Transverse colon (tissue), 4 donors: Measurements from ENCODE around the gene RTF1. TPM values are rescaled to one million over a fixed set of nuclear protein-coding genes. Genes with fewer than 3 reads are reported as not detected.
"Not testable (repeated sequence)": the region's sequence is repeated elsewhere in the genome, so short reads cannot be mapped to it uniquely, and the experiment has no call there.

Experiments used
- DNase-seq: peaks from one replicate; pipeline ENCODE4 v3.0.0-alpha.2; 2019
- H3K27ac ChIP-seq, 4 donors: fragments of 200-600 bp; sonication (generic); 2 replicates each; pipeline ENCODE4 v1.5.1; 2016 to 2018; ENCODE audit warnings: inconsistent platforms in 4 of 4
- H3K27me3 ChIP-seq: fragments of 200-600 bp; sonication (generic); 2 replicates; pipeline ENCODE4 v1.5.1; 2017; ENCODE audit warnings: inconsistent platforms
- H3K36me3 ChIP-seq, 4 donors: fragments of 200-600 bp; sonication (generic); 2 replicates each; pipeline ENCODE4 v1.5.1; 2017 to 2019; ENCODE audit warnings: inconsistent platforms in 4 of 4
- H3K4me1 ChIP-seq, 4 donors: fragments of 200-600 bp; sonication (generic); 2 replicates each; pipeline ENCODE4 v1.5.1; 2017 to 2020; ENCODE audit warnings: inconsistent platforms in 4 of 4
- H3K4me3 ChIP-seq, 4 donors: fragments of 200-600 bp; sonication (generic); 1 replicate in 1 of 4; 2 replicates in 3 of 4; pipeline versions ENCODE4 v1.5.1 to v1.6.1; 2017 to 2019; ENCODE audit warnings: inconsistent platforms in 4 of 4
- H3K9me3 ChIP-seq, 2 donors: fragments of 200-600 bp; sonication (generic); 2 replicates each; pipeline ENCODE4 v1.5.1; 2017 to 2019; ENCODE audit warnings: inconsistent platforms in 2 of 2
- CTCF ChIP-seq, 5 experiments: fragments of 200-600 bp in 3 of 5; fragments of 450-650 bp in 2 of 5; sonication (generic) in 3 of 5; IDR thresholded peaks; 1 replicate in 2 of 5; 2 replicates in 3 of 5; pipeline ENCODE4 v1.5.1; 2016 to 2017; ENCODE audit warnings: antibody characterized with exemption in 5 of 5, inconsistent platforms in 3 of 5, mild to moderate bottlenecking in 2 of 5, moderate library complexity in 1 of 5
- EP300 ChIP-seq: sonication (generic); formaldehyde crosslinking; IDR thresholded peaks from one replicate; pipeline ENCODE4 v1.6.1; 2017; ENCODE audit warnings: antibody characterized with exemption, low read depth
- POLR2A ChIP-seq: fragments of 450-650 bp; IDR thresholded peaks from one replicate; pipeline ENCODE4 v1.6.1; 2016; ENCODE audit warnings: antibody characterized with exemption, mild to moderate bottlenecking, moderate library complexity
- POLR2AphosphoS5 ChIP-seq, 3 donors: sonication (generic); formaldehyde crosslinking; IDR thresholded peaks; one replicate each; pipeline ENCODE4 v1.6.1; 2016; ENCODE audit warnings: antibody characterized with exemption in 3 of 3
- WGBS, 2 donors: methylation state at CpG; one replicate each; pipeline ENCODE4 v1.1.5; 2018; ENCODE audit warnings: low coverage in 1 of 2; 5-methylcytosine and 5-hydroxymethylcytosine counted together
- in situ Hi-C, 4 donors: fragments of 200-750 bp; cut with MboI; loops; one replicate each; pipeline versions ENCODE4 v1.15.0 to v1.15.1; 2017; ENCODE audit warnings: low sequenced_read_pairs in 3 of 4, low pct_ligation_motif_present in 1 of 4, low pct_unique_long_range_greater_than_20kb in 1 of 4
- intact Hi-C: fragments of 100-400 bp; cut with DNase I; formaldehyde crosslinking; loops from one replicate; pipeline ENCODE4 v1.15.1; 2023; ENCODE audit warnings: low total_unique reads
- total RNA-seq, 4 donors: library from RNA; depleted of rRNA; stranded (reverse); fragments of >200 nt; gene quantifications; one replicate each; pipeline ENCODE4 v1.1.0, GENCODE V29; 2016

Gene RTF1
- 10 to 100 TPM; 10.7 to 23.2 (median 17.6) TPM for total RNA-seq

- Histone ChIP-seq H3K9me3 (no peaks in the 10 kb centered on the region), H3K4me3 (peak within 1 kb of the TSS; percentile 84 to 99 (median 97)), H3K4me1 (peaks cover 5 to 25% (median 23%) of the 10 kb centered on the region in 4 donors), H3K27ac (peak within 1 kb of the TSS; percentile 91 to 94 (median 93)), H3K36me3 (no peaks in the 10 kb centered on the region), H3K27me3 (no peaks in the 10 kb centered on the region)
- peak; percentile 97 for DNase-seq
- TF ChIP-seq EP300, result no peak
- no peak for TF ChIP-seq CTCF (IDR thresholded peaks at IDR 0.05)
- TF ChIP-seq POLR2A, result peak; percentile 76
- TF ChIP-seq POLR2AphosphoS5 (IDR thresholded peaks at IDR 0.05), result peak; percentile 73 to 85 (median 84)
- intact Hi-C loops, result no loop called here
- WGBS, 2 donors, result 0% methylated on average over 47 of the region's 74 CpGs; no CpG with 5 or more reads in 1 of the 2 donors
- in situ Hi-C loops, result no loop called here
Measured at GRCh38 chr15:41416742-41417417, at the start of gene RTF1. TSS of gene RTF1 (plus strand) at chr15:41417095. CDS start at chr15:41417116, 21 bp downstream.

GRCh38 chr15:41367418-41367817, 49.5 kb upstream of the RTF1 start:
- H3K4me3 ChIP-seq, result no peak overlapping the region
- H3K36me3 ChIP-seq, result no peaks in the 10 kb centered on the region
- no peak for TF ChIP-seq POLR2AphosphoS5 (IDR thresholded peaks at IDR 0.05)
- no peak for TF ChIP-seq EP300
- TF ChIP-seq CTCF (IDR thresholded peaks at IDR 0.05), result no peak
- TF ChIP-seq POLR2A, result no peak
- in situ Hi-C loops, result no loop called here
- H3K4me1 ChIP-seq, result no peaks in the 10 kb centered on the region
- H3K27ac ChIP-seq, result no peak overlapping the region
- H3K27me3 ChIP-seq, result no peaks in the 10 kb centered on the region
- 100% methylated on average over 1 of the region's 3 CpGs; no CpG with 5 or more reads in 1 of the 2 donors for whole genome bisulfite sequencing, 2 donors
- intact Hi-C loops, result no loop called here
- DNase-seq, result no peak
- H3K9me3 ChIP-seq, result no peaks in the 10 kb centered on the region

- H3K27me3 ChIP-seq, result no peaks in the 10 kb centered on the region
- H3K36me3 ChIP-seq, result no peaks in the 10 kb centered on the region
- H3K4me1 ChIP-seq, result no peaks in the 10 kb centered on the region
- DNase-seq, result no peak
- H3K9me3 ChIP-seq, result no peaks in the 10 kb centered on the region
- no peak overlapping the region for H3K27ac ChIP-seq
- no peak for TF ChIP-seq POLR2A
- TF ChIP-seq EP300, result no peak
- TF ChIP-seq POLR2AphosphoS5 (IDR thresholded peaks at IDR 0.05), result no peak
- no peak for TF ChIP-seq CTCF (IDR thresholded peaks at IDR 0.05)
- H3K4me3 ChIP-seq, result no peak overlapping the region
- 97 to 100% methylated on average over 2 to 4 of the region's 4 CpGs for WGBS, 2 donors
- in situ Hi-C loops, result no loop called here
- intact Hi-C loops, result no loop called here
Measured at GRCh38 chr15:41377978-41378377, 38.9 kb upstream of the RTF1 start.

GRCh38 chr15:41383974-41384749, 32.7 kb upstream of the RTF1 start:
- DNase-seq, H3K4me1 ChIP-seq, intact Hi-C loops, H3K27me3 ChIP-seq, H3K9me3 ChIP-seq, H3K27ac ChIP-seq, H3K4me3 ChIP-seq, in situ Hi-C loops: not testable (repeated sequence)
- WGBS, 2 donors, result 98 to 100% methylated on average over 1 to 9 of the region's 9 CpGs
- H3K36me3 ChIP-seq, result peaks cover 0 to 17% (median 6%) of the 10 kb centered on the region in 4 donors
